Kidney epithelial cell (primary cell): ENCODE results near the gene AGTPBP1. TPM values are rescaled to one million over a fixed set of nuclear protein-coding genes. Genes with fewer than 3 reads are reported as not detected.

Source experiments
- DNase-seq: peaks from one replicate; pipeline ENCODE4 v3.0.0-alpha.2; 2010; ENCODE audit warnings: low read depth
- H3K27me3 ChIP-seq: 2 replicates; pipeline ENCODE4 v1.6.0; 2011; ENCODE audit warnings: low read length; ENCODE audit not compliant: control insufficient read depth, insufficient read depth
- H3K36me3 ChIP-seq: 2 replicates; pipeline ENCODE4 v1.5.1; 2011; ENCODE audit warnings: low read length; ENCODE audit not compliant: control insufficient read depth, insufficient read depth
- H3K4me3 ChIP-seq: 2 replicates; pipeline ENCODE4 v1.5.1; 2011; ENCODE audit warnings: low read depth, mild to moderate bottlenecking, control low read depth, low read length
- CTCF ChIP-seq: IDR thresholded peaks from 2 replicates; pipeline ENCODE4 v1.5.1; 2011; ENCODE audit warnings: mild to moderate bottlenecking, moderate library complexity, low read length, control low read depth, inconsistent platforms; ENCODE audit not compliant: insufficient read depth, poor library complexity, severe bottlenecking
- total RNA-seq: library from RNA; depleted of rRNA; stranded (reverse); fragments of >200 nt; gene quantifications from 2 replicates; pipeline ENCODE4 v1.2.3, GENCODE V29; 2015

Gene AGTPBP1
- total RNA-seq, 1 donor from 2014 or later = 21.8 TPM

- no peak for TF ChIP-seq CTCF
- H3K4me3 ChIP-seq = no peak overlapping the region
- H3K27me3 ChIP-seq = no peaks in the 10 kb centered on the region
- no peak for DNase-seq
- H3K36me3 ChIP-seq = no peaks in the 10 kb centered on the region
Measured at GRCh38 chr9:85685081-85685480, 56.7 kb downstream of the AGTPBP1 start.

GRCh38 chr9:85676790-85677189 is 65.0 kb downstream of the AGTPBP1 start:
- DNase-seq = no peak
- no peak for TF ChIP-seq CTCF
- no peak overlapping the region for H3K4me3 ChIP-seq
- H3K27me3 ChIP-seq = no peaks in the 10 kb centered on the region
- H3K36me3 ChIP-seq = no peaks in the 10 kb centered on the region

- H3K27me3 ChIP-seq = no peaks in the 10 kb centered on the region
Measured at GRCh38 chr9:85667374-85667773, 74.4 kb downstream of the AGTPBP1 start.

GRCh38 chr9:85666086-85666485 is 75.7 kb downstream of the AGTPBP1 start:
- H3K4me3 ChIP-seq = no peak overlapping the region
- no peaks in the 10 kb centered on the region for H3K36me3 ChIP-seq
- H3K27me3 ChIP-seq = no peaks in the 10 kb centered on the region
- DNase-seq = no peak
- no peak for TF ChIP-seq CTCF

More at GRCh38 chr9:85667374-85667773, 74.4 kb downstream of the AGTPBP1 start:
- no peak for TF ChIP-seq CTCF
- Histone ChIP-seq H3K4me3 (no peak overlapping the region), H3K36me3 (no peaks in the 10 kb centered on the region)
- no peak for DNase-seq

GRCh38 chr9:85662573-85662972 is 79.2 kb downstream of the AGTPBP1 start:
- no peak for TF ChIP-seq CTCF
- no peaks in the 10 kb centered on the region for H3K36me3 ChIP-seq
- DNase-seq = no peak
- H3K27me3 ChIP-seq = no peaks in the 10 kb centered on the region
- no peak overlapping the region for H3K4me3 ChIP-seq

- H3K4me3 ChIP-seq = no peak overlapping the region
- no peaks in the 10 kb centered on the region for H3K27me3 ChIP-seq
- DNase-seq = no peak
- no peaks in the 10 kb centered on the region for H3K36me3 ChIP-seq
- TF ChIP-seq CTCF = no peak
Measured at GRCh38 chr9:85658716-85659115, 83.0 kb downstream of the AGTPBP1 start.
